Endothelial cell of umbilical vein (primary cell): ENCODE results near the gene BCS1L.

Experiments
- EZH2 ChIP-seq: IDR thresholded peaks from 2 replicates; pipeline ENCODE4 v1.6.1; 2012; ENCODE audit warnings: borderline replicate concordance, low read depth, mild to moderate bottlenecking, moderate library complexity, low read length, inconsistent platforms; ENCODE audit not compliant: severe bottlenecking
- FOS ChIP-seq: IDR thresholded peaks from 2 replicates; pipeline ENCODE4 v1.6.1; 2011; ENCODE audit warnings: mild to moderate bottlenecking, low read length, moderate library complexity, borderline replicate concordance; ENCODE audit not compliant: insufficient read depth
- GATA2 ChIP-seq: IDR thresholded peaks from 2 replicates; pipeline ENCODE4 v1.7.0; 2011; ENCODE audit warnings: low read depth, mild to moderate bottlenecking, moderate library complexity, mixed read lengths, low read length; ENCODE audit not compliant: insufficient read length, insufficient read depth
- JUN ChIP-seq: IDR thresholded peaks from 2 replicates; pipeline ENCODE4 v1.6.1; 2011; ENCODE audit warnings: borderline replicate concordance, low read depth; ENCODE audit not compliant: insufficient read length, insufficient read depth
- MYC ChIP-seq: IDR thresholded peaks from one replicate; pipeline ENCODE4 v1.6.1; 2011; ENCODE audit warnings: mild to moderate bottlenecking, low read depth, low read length
- POLR2A ChIP-seq: IDR thresholded peaks from 2 replicates; pipeline ENCODE4 v1.6.1; 2012; ENCODE audit warnings: low read depth, mild to moderate bottlenecking, control low read depth, low read length
- POLR2AphosphoS5 ChIP-seq: IDR thresholded peaks from 2 replicates; pipeline ENCODE4 v1.6.1; 2012; ENCODE audit warnings: low read depth, mild to moderate bottlenecking, control low read depth, low read length, moderate library complexity; ENCODE audit not compliant: insufficient read depth
- TF ChIP-seq, protein P1 (sequence below), 2 donors: IDR thresholded peaks; 1 replicate in 1 of 2; 2 replicates in 1 of 2; pipeline ENCODE4 v1.5.1; 2011; ENCODE audit warnings: low read length in 2 of 2, mild to moderate bottlenecking in 2 of 2, moderate library complexity in 2 of 2, control low read depth in 1 of 2, inconsistent platforms in 1 of 2, low read depth in 1 of 2; ENCODE audit not compliant: insufficient read depth in 1 of 2; ENCODE audit errors: extremely low read depth in 1 of 2
- TF ChIP-seq, protein P2 (sequence below): IDR thresholded peaks from 2 replicates; pipeline ENCODE4 v1.6.1; 2011; ENCODE audit not compliant: insufficient read depth, insufficient read length

DNA sequence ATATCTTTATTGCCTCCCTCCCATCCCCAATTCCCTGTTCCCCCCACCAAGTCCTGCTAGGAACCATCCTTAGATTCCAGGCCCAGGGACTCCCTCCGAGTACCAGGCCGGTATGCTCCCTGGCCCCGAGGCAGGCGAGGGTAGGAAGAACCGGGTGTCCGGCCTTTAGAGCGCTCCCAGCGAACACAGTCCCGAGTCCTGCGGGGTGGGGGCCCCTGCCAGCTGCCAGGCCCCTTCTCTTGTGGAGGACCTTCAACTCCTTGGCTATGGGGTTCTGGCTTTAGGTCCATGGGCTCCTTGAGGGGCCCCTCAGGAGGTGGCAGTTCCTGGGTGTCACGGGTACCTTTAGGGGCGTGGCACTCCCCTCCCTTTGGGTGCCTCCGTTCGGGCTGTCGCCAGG lies 4.4 kb downstream of the BCS1L start:
- no peak for TF ChIP-seq POLR2AphosphoS5
- TF ChIP-seq, protein P1, sequence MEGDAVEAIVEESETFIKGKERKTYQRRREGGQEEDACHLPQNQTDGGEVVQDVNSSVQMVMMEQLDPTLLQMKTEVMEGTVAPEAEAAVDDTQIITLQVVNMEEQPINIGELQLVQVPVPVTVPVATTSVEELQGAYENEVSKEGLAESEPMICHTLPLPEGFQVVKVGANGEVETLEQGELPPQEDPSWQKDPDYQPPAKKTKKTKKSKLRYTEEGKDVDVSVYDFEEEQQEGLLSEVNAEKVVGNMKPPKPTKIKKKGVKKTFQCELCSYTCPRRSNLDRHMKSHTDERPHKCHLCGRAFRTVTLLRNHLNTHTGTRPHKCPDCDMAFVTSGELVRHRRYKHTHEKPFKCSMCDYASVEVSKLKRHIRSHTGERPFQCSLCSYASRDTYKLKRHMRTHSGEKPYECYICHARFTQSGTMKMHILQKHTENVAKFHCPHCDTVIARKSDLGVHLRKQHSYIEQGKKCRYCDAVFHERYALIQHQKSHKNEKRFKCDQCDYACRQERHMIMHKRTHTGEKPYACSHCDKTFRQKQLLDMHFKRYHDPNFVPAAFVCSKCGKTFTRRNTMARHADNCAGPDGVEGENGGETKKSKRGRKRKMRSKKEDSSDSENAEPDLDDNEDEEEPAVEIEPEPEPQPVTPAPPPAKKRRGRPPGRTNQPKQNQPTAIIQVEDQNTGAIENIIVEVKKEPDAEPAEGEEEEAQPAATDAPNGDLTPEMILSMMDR (IDR thresholded peaks at IDR 0.05; ENCODE audit: extremely low read depth in 1 of 2, insufficient read depth in 1 of 2, low read depth in 1 of 2, low read length in 2 of 2): no peak
- no peak for TF ChIP-seq EZH2
- TF ChIP-seq POLR2A: no peak
- no peak for TF ChIP-seq MYC
- TF ChIP-seq JUN: no peak
- TF ChIP-seq, protein P2, sequence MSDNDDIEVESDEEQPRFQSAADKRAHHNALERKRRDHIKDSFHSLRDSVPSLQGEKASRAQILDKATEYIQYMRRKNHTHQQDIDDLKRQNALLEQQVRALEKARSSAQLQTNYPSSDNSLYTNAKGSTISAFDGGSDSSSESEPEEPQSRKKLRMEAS: no peak
- TF ChIP-seq FOS: no peak
- no peak for TF ChIP-seq GATA2
